HEK293 (cell line): ENCODE results near the gene CCDC9.

ENCODE experiments used
- AEBP2 ChIP-seq: fragments of 450-650 bp; formaldehyde crosslinking; IDR thresholded peaks from 2 replicates; pipeline ENCODE4 v1.5.1; 2016; ENCODE audit warnings: missing biosample characterization, missing genetic modification characterization, borderline replicate concordance
- FEZF1 ChIP-seq: fragments of 450-650 bp; formaldehyde crosslinking; IDR thresholded peaks from 2 replicates; pipeline ENCODE4 v1.5.1; 2016; ENCODE audit warnings: missing biosample characterization, missing genetic modification characterization
- HOXC10 ChIP-seq: sonication (generic); formaldehyde crosslinking; IDR thresholded peaks from 2 replicates; pipeline ENCODE4 v1.8.1; 2023; ENCODE audit warnings: mild to moderate bottlenecking, missing genetic modification reagents
- HOXD13 ChIP-seq: sonication (generic); formaldehyde crosslinking; IDR thresholded peaks from 2 replicates; pipeline ENCODE4 v1.8.0; 2022; ENCODE audit warnings: missing genetic modification reagents, borderline replicate concordance
- OVOL3 ChIP-seq: fragments of 450-650 bp; formaldehyde crosslinking; IDR thresholded peaks from 2 replicates; pipeline ENCODE4 v1.5.1; 2016; ENCODE audit warnings: missing biosample characterization, missing genetic modification characterization
- PRDM10 ChIP-seq: fragments of 450-650 bp; formaldehyde crosslinking; IDR thresholded peaks from 2 replicates; pipeline ENCODE4 v1.5.1; 2016; ENCODE audit warnings: missing biosample characterization, missing genetic modification characterization
- RBAK ChIP-seq: fragments of 450-650 bp; formaldehyde crosslinking; IDR thresholded peaks from 2 replicates; pipeline ENCODE4 v1.5.1; 2016; ENCODE audit warnings: missing biosample characterization, missing genetic modification characterization
- REST ChIP-seq: fragments of 450-650 bp; formaldehyde crosslinking; IDR thresholded peaks from 2 replicates; pipeline ENCODE4 v1.5.1; 2016; ENCODE audit warnings: missing biosample characterization, missing genetic modification characterization
- YY2 ChIP-seq: fragments of 450-650 bp; formaldehyde crosslinking; IDR thresholded peaks from 2 replicates; pipeline ENCODE4 v1.5.1; 2016; ENCODE audit warnings: missing biosample characterization, missing genetic modification characterization
- ZBTB8A ChIP-seq: fragments of 450-650 bp; formaldehyde crosslinking; IDR thresholded peaks from 2 replicates; pipeline ENCODE4 v1.5.1; 2016; ENCODE audit warnings: missing biosample characterization, missing genetic modification characterization
- ZFP69B ChIP-seq: fragments of 450-650 bp; formaldehyde crosslinking; IDR thresholded peaks from 2 replicates; pipeline ENCODE4 v1.5.1; 2016; ENCODE audit warnings: missing biosample characterization, missing genetic modification characterization
- ZNF138 ChIP-seq: fragments of 450-650 bp; formaldehyde crosslinking; IDR thresholded peaks from 2 replicates; pipeline ENCODE4 v1.5.1; 2016; ENCODE audit warnings: missing biosample characterization, missing genetic modification characterization, borderline replicate concordance
- ZNF148 ChIP-seq: fragments of 450-650 bp; formaldehyde crosslinking; IDR thresholded peaks from 2 replicates; pipeline ENCODE4 v1.5.0; 2017; ENCODE audit warnings: missing biosample characterization, missing genetic modification characterization, borderline replicate concordance
- ZNF223 ChIP-seq: fragments of 450-650 bp; formaldehyde crosslinking; IDR thresholded peaks from 2 replicates; pipeline ENCODE4 v1.5.1; 2016; ENCODE audit warnings: missing biosample characterization, missing genetic modification characterization
- ZNF433 ChIP-seq: fragments of 450-650 bp; formaldehyde crosslinking; IDR thresholded peaks from 2 replicates; pipeline ENCODE4 v1.5.1; 2016; ENCODE audit warnings: missing biosample characterization, missing genetic modification characterization, low read depth
- ZNF555 ChIP-seq: fragments of 450-650 bp; formaldehyde crosslinking; conservative IDR thresholded peaks from 2 replicates; pipeline ENCODE4 v1.5.1; 2017; ENCODE audit warnings: missing biosample characterization, mild to moderate bottlenecking, missing genetic modification characterization, inconsistent platforms
- ZNF558 ChIP-seq: fragments of 450-650 bp; formaldehyde crosslinking; IDR thresholded peaks from 2 replicates; pipeline ENCODE4 v1.5.1; 2016; ENCODE audit warnings: missing biosample characterization, missing genetic modification characterization
- ZNF596 ChIP-seq: fragments of 450-650 bp; IDR thresholded peaks from 2 replicates; pipeline ENCODE4 v1.5.0; 2018; ENCODE audit warnings: missing biosample characterization, mild to moderate bottlenecking, missing genetic modification characterization, moderate library complexity
- ZNF654 ChIP-seq: fragments of 450-650 bp; formaldehyde crosslinking; IDR thresholded peaks from 2 replicates; pipeline ENCODE4 v1.5.1; 2016; ENCODE audit warnings: low read depth, missing biosample characterization, missing genetic modification characterization
- ZNF670 ChIP-seq: fragments of 450-650 bp; formaldehyde crosslinking; IDR thresholded peaks from 2 replicates; pipeline ENCODE4 v1.5.1; 2016; ENCODE audit warnings: missing biosample characterization, missing genetic modification characterization, low read depth
- ZNF692 ChIP-seq: fragments of 450-650 bp; formaldehyde crosslinking; IDR thresholded peaks from 2 replicates; pipeline ENCODE4 v1.5.1; 2016; ENCODE audit warnings: missing biosample characterization, missing genetic modification characterization
- ZNF701 ChIP-seq: fragments of 450-650 bp; formaldehyde crosslinking; IDR thresholded peaks from 2 replicates; pipeline ENCODE4 v1.5.1; 2016; ENCODE audit warnings: missing biosample characterization, missing genetic modification characterization
- ZNF777 ChIP-seq: fragments of 450-650 bp; formaldehyde crosslinking; IDR thresholded peaks from 2 replicates; pipeline ENCODE4 v1.5.1; 2017; ENCODE audit warnings: missing biosample characterization, missing genetic modification characterization, borderline replicate concordance
- ZSCAN23 ChIP-seq: fragments of 450-650 bp; formaldehyde crosslinking; IDR thresholded peaks from 2 replicates; pipeline ENCODE4 v1.5.1; 2016; ENCODE audit warnings: missing biosample characterization, missing genetic modification characterization
- TF ChIP-seq, protein P1 (sequence below): fragments of 450-650 bp; formaldehyde crosslinking; IDR thresholded peaks from 2 replicates; pipeline ENCODE4 v1.5.1; 2016; ENCODE audit warnings: missing biosample characterization, missing genetic modification characterization

The CCDC9 gene

GRCh38 chr19:47274071-47274890, 18.0 kb downstream of the CCDC9 start, which contains the start of gene INAFM1 (continued):
- TF ChIP-seq ZNF138 (tag by site-specific recombination) = no peak
- TF ChIP-seq ZNF148 (tag by site-specific recombination) = no peak
- no peak for TF ChIP-seq FEZF1 (tag by site-specific recombination)
- TF ChIP-seq YY2 (tag by site-specific recombination) = no peak
- peak; percentile 16; the same call in 1 of the 2 replicates for TF ChIP-seq OVOL3 (tag by site-specific recombination)
- no peak for TF ChIP-seq ZNF701
- no peak for TF ChIP-seq AEBP2 (tag by site-specific recombination)
- no peak for TF ChIP-seq HOXC10 (CRISPR knock-in tag)
- no peak; the same call in 1 of the 2 replicates for TF ChIP-seq ZBTB8A
- no peak for TF ChIP-seq ZNF223 (tag by site-specific recombination)
- peak; percentile 30; the same call in 1 of the 2 replicates for TF ChIP-seq PRDM10
- TF ChIP-seq, protein P1, sequence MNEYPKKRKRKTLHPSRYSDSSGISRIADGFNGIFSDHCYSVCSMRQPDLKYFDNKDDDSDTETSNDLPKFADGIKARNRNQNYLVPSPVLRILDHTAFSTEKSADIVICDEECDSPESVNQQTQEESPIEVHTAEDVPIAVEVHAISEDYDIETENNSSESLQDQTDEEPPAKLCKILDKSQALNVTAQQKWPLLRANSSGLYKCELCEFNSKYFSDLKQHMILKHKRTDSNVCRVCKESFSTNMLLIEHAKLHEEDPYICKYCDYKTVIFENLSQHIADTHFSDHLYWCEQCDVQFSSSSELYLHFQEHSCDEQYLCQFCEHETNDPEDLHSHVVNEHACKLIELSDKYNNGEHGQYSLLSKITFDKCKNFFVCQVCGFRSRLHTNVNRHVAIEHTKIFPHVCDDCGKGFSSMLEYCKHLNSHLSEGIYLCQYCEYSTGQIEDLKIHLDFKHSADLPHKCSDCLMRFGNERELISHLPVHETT (tag by site-specific recombination) = no peak; the same call in 1 of the 2 replicates
- TF ChIP-seq ZNF596 (tag by site-specific recombination) = no peak
- TF ChIP-seq ZNF670 = no peak
- no peak for TF ChIP-seq REST
- TF ChIP-seq ZNF692 (tag by site-specific recombination) = peak; percentile 20
- no peak for TF ChIP-seq ZNF433
- no peak for TF ChIP-seq ZNF558 (tag by site-specific recombination)
- no peak for TF ChIP-seq HOXD13 (CRISPR knock-in tag)
- TF ChIP-seq RBAK (tag by site-specific recombination) = no peak
- TF ChIP-seq ZNF654 (tag by site-specific recombination) = no peak
- TF ChIP-seq ZNF777 = no peak
- TF ChIP-seq ZSCAN23 (tag by site-specific recombination) = no peak
- TF ChIP-seq ZNF555 = no peak
- no peak for TF ChIP-seq ZFP69B (tag by site-specific recombination)
